Dendritic cell treated with granulocyte-macrophage colony-stimulating factor and Interleukin-4, amounts not matched to agents 40 ng/mL and 50 ng/mL, for 4 days (primary cell): ENCODE data around the gene EFNA2.

Experiments used
- H3K27ac Mint-ChIP-seq: one replicate; pipeline ENCODE4 v1.8.0; 2022; ENCODE audit warnings: mild to moderate bottlenecking, mixed read lengths
- H3K27me3 Mint-ChIP-seq: one replicate; pipeline ENCODE4 v1.8.0; 2022; ENCODE audit warnings: mild to moderate bottlenecking, mixed read lengths
- H3K36me3 Mint-ChIP-seq: one replicate; pipeline ENCODE4 v1.8.0; 2022; ENCODE audit warnings: low read depth, mixed read lengths
- H3K4me1 Mint-ChIP-seq: one replicate; pipeline ENCODE4 v1.8.0; 2022; ENCODE audit warnings: low read depth, mixed read lengths
- H3K4me3 Mint-ChIP-seq: one replicate; pipeline ENCODE4 v1.8.0; 2022; ENCODE audit warnings: mild to moderate bottlenecking, moderate library complexity, mixed read lengths
- H3K9me3 Mint-ChIP-seq: one replicate; pipeline ENCODE4 v1.8.0; 2022; ENCODE audit warnings: mixed read lengths
- intact Hi-C: fragments of 100-400 bp; cut with micrococcal nuclease; formaldehyde crosslinking; loops from one replicate; pipeline ENCODE4 v1.15.0; 2022

Gene EFNA2

GRCh38 chr19:1285737-1286360 is at the start of gene EFNA2:
TSS of gene EFNA2 (plus strand) at chr19:1285873. CDS start at chr19:1286169, 296 bp downstream.
- Mint-ChIP-seq H3K4me3 (peak within 1 kb of the TSS; percentile 62), H3K27me3 (peaks cover 71% of the 10 kb centered on the region), H3K4me1 (peaks cover 10% of the 10 kb centered on the region), H3K27ac (no peak within 1 kb of the TSS), H3K9me3 (no peaks in the 10 kb centered on the region), H3K36me3 (no peaks in the 10 kb centered on the region)
- intact Hi-C loops: no loop called here

- intact Hi-C loops: no loop called here
- Mint-ChIP-seq H3K27ac (no peak overlapping the region), H3K36me3 (no peaks in the 10 kb centered on the region), H3K4me3 (peak overlapping the region; percentile 40), H3K4me1 (peaks cover 31% of the 10 kb centered on the region), H3K27me3 (peaks cover 51% of the 10 kb centered on the region), H3K9me3 (no peaks in the 10 kb centered on the region)
These were observed 49.1 kb upstream of the EFNA2 start for GRCh38 chr19:1236576-1236975.

- Mint-ChIP-seq H3K4me3 (peak overlapping the region; percentile 62), H3K36me3 (peaks cover 2% of the 10 kb centered on the region), H3K27ac (no peak overlapping the region), H3K9me3 (no peaks in the 10 kb centered on the region), H3K27me3 (peaks cover 49% of the 10 kb centered on the region), H3K4me1 (peaks cover 28% of the 10 kb centered on the region)
- intact Hi-C loops: no loop called here
These were observed 48.5 kb upstream of the EFNA2 start for GRCh38 chr19:1237027-1237659.

- H3K9me3 Mint-ChIP-seq: no peaks in the 10 kb centered on the region
- H3K4me1 Mint-ChIP-seq: peaks cover 32% of the 10 kb centered on the region
- H3K27me3 Mint-ChIP-seq: peaks cover 49% of the 10 kb centered on the region
- H3K36me3 Mint-ChIP-seq: peaks cover 8% of the 10 kb centered on the region
- intact Hi-C loops: no loop called here
- peak within 1 kb of the TSS; percentile 59 for H3K27ac Mint-ChIP-seq
- peak within 1 kb of the TSS; percentile 68 for H3K4me3 Mint-ChIP-seq
These were observed 47.8 kb upstream of the EFNA2 start, which contains the start of gene CBARP for GRCh38 chr19:1237754-1238368. TSS of gene CBARP (minus strand) at chr19:1238005. CDS start at chr19:1236100, 1,905 bp downstream.

DNA sequence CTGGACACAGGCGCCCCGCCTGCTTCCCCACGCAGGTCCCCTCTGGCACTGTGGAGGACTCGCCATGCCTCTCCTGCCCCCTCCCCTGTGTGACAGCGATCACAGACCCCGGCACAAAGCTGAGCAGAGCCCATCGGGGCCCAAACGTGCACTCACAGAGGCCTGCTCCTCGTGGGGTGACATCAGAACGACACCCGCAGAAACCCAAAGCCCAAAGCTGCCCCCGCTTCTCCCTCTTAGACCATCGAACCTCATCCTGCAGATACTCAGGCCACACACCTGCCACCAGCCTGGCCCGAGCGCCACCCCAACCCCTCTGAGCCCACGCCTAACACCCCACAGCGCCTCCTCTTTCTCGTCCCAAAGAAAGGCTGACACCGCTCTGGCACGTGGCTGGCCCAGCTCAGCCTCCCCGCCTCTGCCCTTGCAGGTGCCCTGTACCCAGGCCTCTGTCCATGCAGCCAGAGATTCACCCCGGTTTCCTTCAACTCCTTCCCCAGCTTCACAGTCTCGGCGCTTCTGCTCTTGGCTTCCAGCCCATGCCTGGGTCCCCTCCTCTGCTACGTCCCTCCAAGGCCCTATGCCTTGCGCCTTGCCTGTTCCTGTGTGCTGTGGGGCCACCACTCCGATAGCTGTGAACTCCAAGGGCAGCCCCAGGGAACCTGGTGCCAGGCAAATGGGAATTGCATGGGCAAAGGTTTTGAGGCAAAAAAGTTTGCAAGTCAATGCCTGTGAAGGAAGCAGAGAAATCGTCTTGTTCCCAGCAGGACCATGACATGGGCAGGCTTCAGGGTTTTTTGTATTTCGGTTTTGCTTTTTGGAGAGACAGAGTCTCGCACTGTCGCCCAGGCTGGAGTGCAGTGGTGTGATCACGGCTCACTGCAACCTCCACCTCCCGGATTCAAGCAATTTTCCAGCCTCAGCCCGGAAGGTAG is 47.0 kb upstream of the EFNA2 start:
- Mint-ChIP-seq H3K27ac (peak overlapping the region; percentile 59), H3K36me3 (peaks cover 14% of the 10 kb centered on the region), H3K9me3 (no peaks in the 10 kb centered on the region), H3K27me3 (peaks cover 44% of the 10 kb centered on the region), H3K4me3 (peak overlapping the region; percentile 68), H3K4me1 (peaks cover 40% of the 10 kb centered on the region)
- intact Hi-C loops: no loop called here

GRCh38 chr19:1239420-1239795 is 46.3 kb upstream of the EFNA2 start:
- Mint-ChIP-seq H3K27me3 (peaks cover 37% of the 10 kb centered on the region), H3K36me3 (peaks cover 21% of the 10 kb centered on the region), H3K4me1 (peaks cover 45% of the 10 kb centered on the region), H3K27ac (peak overlapping the region; percentile 55), H3K4me3 (no peak overlapping the region), H3K9me3 (no peaks in the 10 kb centered on the region)
- intact Hi-C loops: no loop called here

- Mint-ChIP-seq H3K27me3 (peaks cover 34% of the 10 kb centered on the region), H3K9me3 (no peaks in the 10 kb centered on the region), H3K4me3 (peak overlapping the region; percentile 66), H3K4me1 (peaks cover 51% of the 10 kb centered on the region), H3K36me3 (peaks cover 27% of the 10 kb centered on the region), H3K27ac (peak overlapping the region; percentile 55)
- intact Hi-C loops: no loop called here
These were observed 45.6 kb upstream of the EFNA2 start for GRCh38 chr19:1239796-1240737.

DNA sequence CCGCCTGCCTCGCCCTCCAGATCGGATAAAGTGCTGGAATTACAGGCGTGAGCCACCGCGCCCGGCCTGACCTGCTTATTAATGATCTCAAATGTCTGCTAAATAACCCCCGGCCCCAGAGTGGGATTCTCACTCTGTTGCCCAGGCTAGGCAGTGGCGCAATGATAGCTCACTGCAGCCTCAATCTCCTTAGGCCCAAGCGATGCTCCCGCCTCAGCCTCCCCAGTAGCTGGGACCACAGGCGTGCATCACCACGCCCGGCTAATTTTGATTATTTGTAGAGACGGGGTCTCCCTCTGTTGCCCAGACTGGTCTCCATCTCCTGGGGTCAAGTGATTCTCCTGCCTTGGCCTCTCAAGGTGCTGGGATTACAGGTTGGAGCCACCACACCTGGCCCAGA is 44.7 kb upstream of the EFNA2 start:
- peaks cover 29% of the 10 kb centered on the region for H3K36me3 Mint-ChIP-seq
- peak overlapping the region; percentile 78 for H3K27ac Mint-ChIP-seq
- no peaks in the 10 kb centered on the region for H3K9me3 Mint-ChIP-seq
- peak overlapping the region; percentile 44 for H3K4me3 Mint-ChIP-seq
- intact Hi-C loops: no loop called here
- peaks cover 25% of the 10 kb centered on the region for H3K27me3 Mint-ChIP-seq
- H3K4me1 Mint-ChIP-seq: peaks cover 59% of the 10 kb centered on the region

- Mint-ChIP-seq H3K9me3 (no peaks in the 10 kb centered on the region), H3K27me3 (peaks cover 19% of the 10 kb centered on the region), H3K27ac (peak within 1 kb of the TSS; percentile 78), H3K36me3 (peaks cover 35% of the 10 kb centered on the region), H3K4me3 (peak within 1 kb of the TSS; percentile 86), H3K4me1 (peaks cover 65% of the 10 kb centered on the region)
- intact Hi-C loops: no loop called here
These were observed 44.1 kb upstream of the EFNA2 start, which contains the start of gene ATP5F1D for GRCh38 chr19:1241417-1242095. TSS of gene ATP5F1D (plus strand) at chr19:1241751. CDS start at chr19:1241851, 100 bp downstream.

GRCh38 chr19:1243768-1244692 is 41.6 kb upstream of the EFNA2 start:
- H3K4me3 Mint-ChIP-seq: peak overlapping the region; percentile 84

GRCh38 chr19:1244693-1245451 is 40.8 kb upstream of the EFNA2 start:
- intact Hi-C loops: loop anchor here (1.0 kb wide), 1 partner anchor 22 kb away; no protein-coding TSS in a partner anchor

More at GRCh38 chr19:1243768-1244692, 41.6 kb upstream of the EFNA2 start:
- H3K36me3 Mint-ChIP-seq: peaks cover 37% of the 10 kb centered on the region
- H3K27me3 Mint-ChIP-seq: peaks cover 5% of the 10 kb centered on the region
- H3K27ac Mint-ChIP-seq: peak overlapping the region; percentile 95
- peaks cover 61% of the 10 kb centered on the region for H3K4me1 Mint-ChIP-seq
- intact Hi-C loops: loop anchor here (1.0 kb wide), 1 partner anchor 23 kb away; no protein-coding TSS in a partner anchor
- no peaks in the 10 kb centered on the region for H3K9me3 Mint-ChIP-seq

More at GRCh38 chr19:1244693-1245451, 40.8 kb upstream of the EFNA2 start:
- Mint-ChIP-seq H3K9me3 (no peaks in the 10 kb centered on the region), H3K4me1 (peaks cover 55% of the 10 kb centered on the region), H3K4me3 (peak overlapping the region; percentile 84), H3K27me3 (peaks cover 2% of the 10 kb centered on the region), H3K36me3 (peaks cover 42% of the 10 kb centered on the region), H3K27ac (peak overlapping the region; percentile 95)
